ENCODE results near the gene PTPRN2.

GRCh38 chr7:157622000-157622399, 965.6 kb downstream of the PTPRN2 start:
- no peak for TF ChIP-seq CTCF (IDR thresholded peaks at IDR 0.05; ENCODE audit: low read depth, low read length)
- TF ChIP-seq POLR2A (IDR thresholded peaks at IDR 0.05; ENCODE audit: extremely low read depth, insufficient read length), result no peak
